ENCODE results near the gene GBP3. TPM values are rescaled to one million over a fixed set of nuclear protein-coding genes. Genes with fewer than 3 reads are reported as not detected.

The GBP3 gene
- total and polyA plus RNA-seq, 4 donors = 7.4 to 34.9 (median 25.4) TPM

DNA sequence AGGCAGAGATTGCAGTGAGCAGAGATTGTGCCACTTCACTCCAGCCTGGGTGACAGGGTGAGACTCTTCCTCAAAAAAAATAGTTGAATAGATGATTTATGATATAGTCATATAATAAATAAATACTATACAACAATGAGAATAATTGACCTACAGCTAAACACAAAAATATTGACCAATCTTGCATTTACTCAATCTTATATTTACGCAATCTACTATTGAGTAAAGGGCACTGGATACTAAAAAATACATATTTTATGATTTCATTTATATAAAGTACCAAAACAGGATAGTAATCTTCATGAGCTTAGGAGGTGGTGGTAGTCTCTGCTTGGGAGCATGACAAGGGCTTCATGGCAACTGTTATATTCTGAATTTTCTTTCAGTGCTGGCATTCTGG lies 19.1 kb upstream of the GBP3 start:
- 92% methylated on average over 1 of the region's 1 CpG for WGBS, 2 donors
- DNase-seq = no peak
- Histone ChIP-seq H3K27ac (ENCODE audit: low read depth in 1 of 2, low read length in 1 of 2) (no peak overlapping the region), H3K9me3 (ENCODE audit: control insufficient read depth in 4 of 4, insufficient read depth in 3 of 4, low read length in 3 of 4) (peaks cover 0 to 5% (median 2%) of the 10 kb centered on the region in 4 donors), H3K27me3 (ENCODE audit: control insufficient read depth in 3 of 3, insufficient read depth in 3 of 3, low read length in 2 of 3) (no peaks in the 10 kb centered on the region), H3K9ac (ENCODE audit: insufficient read depth in 1 of 2, low read length in 2 of 2) (no peak overlapping the region), H3K36me3 (ENCODE audit: control insufficient read depth in 4 of 4, insufficient read depth in 4 of 4, low read length in 4 of 4) (no peaks in the 10 kb centered on the region), H3K4me3 (no peak overlapping the region), H3K4me1 (ENCODE audit: control insufficient read depth in 5 of 5, insufficient read depth in 5 of 5, low read length in 5 of 5) (no peaks in the 10 kb centered on the region)
- no peak for ATAC-seq (ENCODE audit: insufficient read depth, low FRiP score)
- TF ChIP-seq, protein P1, sequence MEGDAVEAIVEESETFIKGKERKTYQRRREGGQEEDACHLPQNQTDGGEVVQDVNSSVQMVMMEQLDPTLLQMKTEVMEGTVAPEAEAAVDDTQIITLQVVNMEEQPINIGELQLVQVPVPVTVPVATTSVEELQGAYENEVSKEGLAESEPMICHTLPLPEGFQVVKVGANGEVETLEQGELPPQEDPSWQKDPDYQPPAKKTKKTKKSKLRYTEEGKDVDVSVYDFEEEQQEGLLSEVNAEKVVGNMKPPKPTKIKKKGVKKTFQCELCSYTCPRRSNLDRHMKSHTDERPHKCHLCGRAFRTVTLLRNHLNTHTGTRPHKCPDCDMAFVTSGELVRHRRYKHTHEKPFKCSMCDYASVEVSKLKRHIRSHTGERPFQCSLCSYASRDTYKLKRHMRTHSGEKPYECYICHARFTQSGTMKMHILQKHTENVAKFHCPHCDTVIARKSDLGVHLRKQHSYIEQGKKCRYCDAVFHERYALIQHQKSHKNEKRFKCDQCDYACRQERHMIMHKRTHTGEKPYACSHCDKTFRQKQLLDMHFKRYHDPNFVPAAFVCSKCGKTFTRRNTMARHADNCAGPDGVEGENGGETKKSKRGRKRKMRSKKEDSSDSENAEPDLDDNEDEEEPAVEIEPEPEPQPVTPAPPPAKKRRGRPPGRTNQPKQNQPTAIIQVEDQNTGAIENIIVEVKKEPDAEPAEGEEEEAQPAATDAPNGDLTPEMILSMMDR (IDR thresholded peaks at IDR 0.05; ENCODE audit: control extremely low read depth, extremely low read depth) = no peak

DNA sequence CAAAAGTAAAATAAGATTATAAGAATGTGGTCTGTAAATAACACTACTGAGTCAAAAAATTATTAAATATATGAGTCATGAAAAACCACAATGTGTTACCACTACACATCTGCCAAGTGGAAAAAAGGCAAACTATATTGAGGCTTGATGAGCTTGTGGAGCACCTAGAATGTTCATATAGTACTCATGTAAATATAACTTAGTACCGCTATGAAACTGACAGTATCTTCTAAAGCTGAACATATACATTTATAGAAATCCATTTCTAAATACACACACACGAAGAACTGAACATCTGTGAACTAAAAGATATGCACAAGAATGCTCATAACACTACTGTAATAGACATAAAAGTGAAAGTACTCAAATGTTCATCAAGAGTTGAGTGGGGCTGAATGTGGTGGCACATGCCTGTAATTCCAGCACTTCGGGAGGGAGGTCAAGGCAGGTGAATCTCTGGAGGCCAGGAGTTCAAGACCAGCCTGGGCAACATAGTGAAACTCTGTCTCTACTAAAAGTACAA lies 18.5 kb upstream of the GBP3 start:
- no peak for ATAC-seq (ENCODE audit: insufficient read depth, low FRiP score)
- Histone ChIP-seq H3K9ac (ENCODE audit: insufficient read depth in 1 of 2, low read length in 2 of 2) (no peak overlapping the region), H3K4me1 (ENCODE audit: control insufficient read depth in 5 of 5, insufficient read depth in 5 of 5, low read length in 5 of 5) (no peaks in the 10 kb centered on the region), H3K27ac (ENCODE audit: low read depth in 1 of 2, low read length in 1 of 2) (no peak overlapping the region), H3K36me3 (ENCODE audit: control insufficient read depth in 4 of 4, insufficient read depth in 4 of 4, low read length in 4 of 4) (no peaks in the 10 kb centered on the region), H3K9me3 (ENCODE audit: control insufficient read depth in 4 of 4, insufficient read depth in 3 of 4, low read length in 3 of 4) (peaks cover 0 to 5% (median 2%) of the 10 kb centered on the region in 4 donors), H3K4me3 (no peak overlapping the region), H3K27me3 (ENCODE audit: control insufficient read depth in 3 of 3, insufficient read depth in 3 of 3, low read length in 2 of 3) (no peaks in the 10 kb centered on the region)
- WGBS, 2 donors = 70 to 87% methylated on average over 3 of the region's 3 CpGs
- no peak for DNase-seq
- TF ChIP-seq, protein P1 (IDR thresholded peaks at IDR 0.05; ENCODE audit: control extremely low read depth, extremely low read depth) = no peak

DNA sequence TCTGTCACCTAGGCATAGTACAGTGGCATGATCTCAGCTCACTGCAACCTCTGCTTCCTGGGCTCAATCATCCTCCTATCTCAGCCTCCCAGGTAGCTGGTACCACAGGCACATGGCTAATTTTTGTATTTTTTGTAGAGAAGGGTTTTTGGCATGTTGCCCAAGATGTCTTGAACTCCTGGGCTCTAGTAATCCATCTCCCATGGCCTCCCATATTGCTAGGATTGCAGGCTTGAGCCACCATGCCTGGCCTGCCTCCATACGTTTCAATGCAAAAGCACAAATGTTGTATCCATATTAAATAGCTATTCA lies 17.6 kb upstream of the GBP3 start:
- H3K9me3 ChIP-seq (ENCODE audit: control insufficient read depth in 4 of 4, insufficient read depth in 3 of 4, low read length in 3 of 4) = peaks cover 0 to 5% (median 2%) of the 10 kb centered on the region in 4 donors
- no peak overlapping the region for H3K27ac ChIP-seq (ENCODE audit: low read depth in 1 of 2, low read length in 1 of 2)
- ATAC-seq (ENCODE audit: insufficient read depth, low FRiP score) (no peak), DNase-seq (no peak)
- H3K36me3 ChIP-seq (ENCODE audit: control insufficient read depth in 4 of 4, insufficient read depth in 4 of 4, low read length in 4 of 4) = no peaks in the 10 kb centered on the region
- no peak overlapping the region for H3K9ac ChIP-seq (ENCODE audit: insufficient read depth in 1 of 2, low read length in 2 of 2)
- no peaks in the 10 kb centered on the region for H3K4me1 ChIP-seq (ENCODE audit: control insufficient read depth in 5 of 5, insufficient read depth in 5 of 5, low read length in 5 of 5)
- 95 to 96% methylated on average over 1 of the region's 1 CpG for WGBS, 2 donors
- TF ChIP-seq, protein P1 (IDR thresholded peaks at IDR 0.05; ENCODE audit: control extremely low read depth, extremely low read depth) = no peak
- no peaks in the 10 kb centered on the region for H3K27me3 ChIP-seq (ENCODE audit: control insufficient read depth in 3 of 3, insufficient read depth in 3 of 3, low read length in 2 of 3)
- no peak overlapping the region for H3K4me3 ChIP-seq

DNA sequence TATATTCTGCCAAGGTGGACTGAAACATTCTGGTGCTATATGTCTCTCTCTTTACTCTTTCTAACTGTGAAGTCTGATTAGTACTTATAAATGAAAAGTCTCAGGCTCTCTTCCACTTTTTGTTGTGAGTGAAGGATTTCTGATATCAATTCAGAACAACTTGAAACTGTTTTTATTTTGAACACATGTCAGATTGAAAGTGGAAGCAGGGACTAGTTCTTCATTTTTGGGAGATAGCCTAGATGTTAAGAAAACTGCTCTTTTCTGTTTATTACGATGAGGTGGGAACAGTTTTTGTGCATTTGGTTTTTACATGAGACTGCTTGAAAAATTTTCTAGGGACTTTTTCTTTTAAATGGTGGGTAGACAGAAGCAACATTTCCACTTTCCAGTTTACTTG lies 14.5 kb upstream of the GBP3 start:
- ATAC-seq (ENCODE audit: insufficient read depth, low FRiP score) = no peak
- peaks cover 0 to 2% (median 0%) of the 10 kb centered on the region in 4 donors for H3K9me3 ChIP-seq (ENCODE audit: control insufficient read depth in 4 of 4, insufficient read depth in 3 of 4, low read length in 3 of 4)
- no peaks in the 10 kb centered on the region for H3K27me3 ChIP-seq (ENCODE audit: control insufficient read depth in 3 of 3, insufficient read depth in 3 of 3, low read length in 2 of 3)
- TF ChIP-seq, protein P1 (IDR thresholded peaks at IDR 0.05; ENCODE audit: control extremely low read depth, extremely low read depth) = no peak
- no peak for DNase-seq
- H3K36me3 ChIP-seq (ENCODE audit: control insufficient read depth in 4 of 4, insufficient read depth in 4 of 4, low read length in 4 of 4) = no peaks in the 10 kb centered on the region
- 79 to 81% methylated on average over 1 of the region's 1 CpG for WGBS, 2 donors
- no peaks in the 10 kb centered on the region for H3K4me1 ChIP-seq (ENCODE audit: control insufficient read depth in 5 of 5, insufficient read depth in 5 of 5, low read length in 5 of 5)
- no peak overlapping the region for H3K4me3 ChIP-seq
- no peak overlapping the region for H3K27ac ChIP-seq (ENCODE audit: low read depth in 1 of 2, low read length in 1 of 2)
- no peak overlapping the region for H3K9ac ChIP-seq (ENCODE audit: insufficient read depth in 1 of 2, low read length in 2 of 2)
